Measurements from ENCODE around the gene VASH2. TPM values are rescaled to one million over a fixed set of nuclear protein-coding genes. Genes with fewer than 3 reads are reported as not detected.

Gene VASH2
- 0.09 and 0.27 TPM in 2 replicates for total RNA-seq

DNA sequence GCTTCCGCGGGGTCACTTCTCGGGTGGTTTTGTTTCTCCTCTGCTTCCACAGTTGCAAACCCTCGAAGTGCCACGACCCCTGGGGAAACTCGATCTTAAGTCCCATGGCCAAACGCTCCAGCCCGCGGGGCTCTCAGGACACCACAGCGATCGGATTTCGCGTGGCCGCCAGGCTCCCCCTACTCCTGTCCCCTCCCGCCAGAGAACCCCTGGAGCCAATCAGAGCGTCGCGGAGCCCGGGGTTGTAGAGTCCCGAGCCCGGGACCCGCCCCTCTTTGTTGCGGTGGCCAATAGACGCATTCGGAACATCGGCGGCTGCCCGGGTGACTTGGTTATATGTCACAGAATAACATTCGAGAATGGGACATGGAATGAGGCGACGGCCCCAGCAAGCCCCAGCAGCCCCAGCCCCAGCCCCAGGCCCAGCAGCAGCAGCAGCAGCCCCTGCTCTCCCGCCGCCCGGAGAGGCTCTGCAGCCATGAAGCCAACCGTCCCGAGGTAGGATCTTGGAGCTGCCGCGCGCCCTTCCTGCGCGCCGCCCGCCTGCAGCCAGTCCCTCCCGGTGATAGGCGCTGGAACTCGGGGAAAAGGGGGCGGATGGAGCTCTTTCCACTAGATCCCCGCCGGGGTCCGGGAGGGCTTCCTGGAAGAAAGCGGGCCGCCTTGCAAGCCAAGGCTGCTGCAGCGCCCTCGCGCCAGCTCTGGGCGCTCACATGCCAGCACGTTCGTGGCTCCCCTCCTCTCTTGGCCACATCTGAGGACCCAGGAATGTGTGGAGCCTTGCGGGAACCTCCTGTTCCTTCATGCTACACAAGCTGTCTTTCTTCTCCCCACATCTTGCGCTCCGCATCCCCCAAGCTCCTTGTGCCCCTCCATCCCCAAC is at the start of gene VASH2:
Gene VASH2 (plus strand): TSS at position 299 of the 883 bp plus-strand sequence. CDS start 1,002 bp downstream, outside the sequence.

DNA sequence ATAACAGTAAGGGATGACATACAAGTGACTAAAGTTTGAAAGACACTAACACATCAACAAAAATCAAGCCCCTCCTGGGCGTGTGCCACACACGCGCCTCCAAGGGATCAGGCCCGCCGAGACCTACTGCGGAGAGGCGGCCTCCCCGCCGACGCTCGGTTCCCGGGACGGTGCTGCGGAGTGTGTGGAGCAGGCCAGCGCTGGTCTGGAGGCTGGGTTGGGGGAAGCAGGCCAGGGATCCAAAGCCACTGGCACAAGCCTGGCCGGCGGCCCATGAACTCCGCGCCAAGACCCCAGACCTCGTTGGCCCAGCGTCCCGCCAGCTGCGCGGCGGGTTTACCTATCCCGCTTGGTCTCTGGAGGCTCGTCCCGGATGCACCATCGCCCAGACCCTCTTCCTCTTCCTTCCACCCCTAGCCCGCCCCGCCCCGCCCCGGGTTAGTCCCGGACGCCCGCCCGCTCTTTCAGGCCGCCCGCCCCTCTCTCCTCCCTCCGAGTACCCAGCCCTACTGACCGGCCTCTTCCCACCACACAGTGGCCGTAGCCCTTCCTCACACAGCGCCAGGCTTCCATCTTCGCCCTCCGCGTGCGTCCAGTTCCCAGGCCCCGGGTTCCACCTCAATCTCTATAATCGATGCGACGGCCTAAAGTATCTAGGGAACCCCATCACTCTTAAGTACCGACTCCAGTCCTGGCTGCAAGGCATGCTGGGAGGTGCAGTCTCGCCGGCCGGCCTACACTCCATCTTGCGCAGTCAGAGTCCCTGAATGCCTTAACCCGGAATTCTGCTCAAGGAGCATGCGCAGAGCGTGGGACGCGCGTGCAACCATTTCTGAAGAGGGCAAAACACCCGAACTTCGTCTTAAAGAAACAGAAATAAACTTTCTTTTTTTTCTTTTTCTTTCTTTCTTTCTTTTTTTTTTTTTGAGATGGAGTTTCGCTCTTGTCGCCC is 65.0 kb downstream of the VASH2 start, which contains the start of gene ANGEL2:
Gene ANGEL2 (minus strand): TSS at position 769 of the 952 bp plus-strand sequence. CDS start 196 bp downstream, at position 573.

Other genes starting within 250 kb of the VASH2 start
- 20.0 and 27.3 TPM in 2 replicates for gene NSL1, start 158.8 kb upstream of the VASH2 start, total RNA-seq
- 9.1 and 9.3 TPM in 2 replicates for gene TATDN3, start 158.6 kb upstream of the VASH2 start, total RNA-seq
- not detected in 2 replicates for gene SPATA45, start 102.9 kb upstream of the VASH2 start, total RNA-seq
- gene FLVCR1, start 92.3 kb upstream of the VASH2 start, total RNA-seq = 7.3 and 9.5 TPM in 2 replicates
- gene ANGEL2, start 65.3 kb downstream of the VASH2 start, total RNA-seq = 33.3 and 39.9 TPM in 2 replicates
- 22.1 and 23.4 TPM in 2 replicates for gene RPS6KC1, start 100.7 kb downstream of the VASH2 start, total RNA-seq